Endothelial cell (in vitro differentiated cells): Measurements from ENCODE around the gene DDIAS. TPM values are rescaled to one million over a fixed set of nuclear protein-coding genes. Genes with fewer than 3 reads are reported as not detected.
"Not testable (repeated sequence)": the region's sequence is repeated elsewhere in the genome, so short reads cannot be mapped to it uniquely, and the experiment has no call there.

Experiments used
- DNase-seq: peaks from one replicate; pipeline ENCODE4 v3.0.0; 2021; ENCODE audit warnings: low spot score
- H3K27ac Mint-ChIP-seq: one replicate; pipeline ENCODE4 v1.8.0; 2021; ENCODE audit warnings: mixed read lengths, inconsistent platforms; ENCODE audit not compliant: unreplicated experiment
- H3K27me3 Mint-ChIP-seq: one replicate; pipeline ENCODE4 v1.8.0; 2021; ENCODE audit warnings: mild to moderate bottlenecking, moderate library complexity, mixed read lengths, inconsistent platforms; ENCODE audit not compliant: unreplicated experiment
- H3K36me3 Mint-ChIP-seq: one replicate; pipeline ENCODE4 v1.8.0; 2021; ENCODE audit warnings: mild to moderate bottlenecking, low read depth, mixed read lengths, inconsistent platforms; ENCODE audit not compliant: unreplicated experiment
- H3K4me1 Mint-ChIP-seq: one replicate; pipeline ENCODE4 v1.8.0; 2021; ENCODE audit warnings: mild to moderate bottlenecking, mixed read lengths, inconsistent platforms; ENCODE audit not compliant: unreplicated experiment
- H3K4me3 Mint-ChIP-seq: one replicate; pipeline ENCODE4 v1.8.0; 2021; ENCODE audit warnings: mild to moderate bottlenecking, mixed read lengths, inconsistent platforms; ENCODE audit not compliant: unreplicated experiment
- H3K9me3 Mint-ChIP-seq: one replicate; pipeline ENCODE4 v1.8.0; 2021; ENCODE audit warnings: mixed read lengths, inconsistent platforms; ENCODE audit not compliant: unreplicated experiment
- CTCF ChIP-seq: fragments of 200-600 bp; sonication (generic); IDR thresholded peaks from one replicate; pipeline ENCODE4 v1.5.0; 2021; ENCODE audit warnings: antibody characterized with exemption; ENCODE audit not compliant: unreplicated experiment
- total RNA-seq: library from RNA; stranded (reverse); fragmentation: NEBNext Ultra II Directional; extraction: Animal tissue kit (Norgen Biotek cat#: 25700); gene quantifications from one replicate; pipeline ENCODE4 v1.2.1, GENCODE V29; 2021; ENCODE audit not compliant: unreplicated experiment

Gene DDIAS
- total RNA-seq, 1 donor from 2014 or later: 11.2 TPM

GRCh38 chr11:82922396-82923173, 21.0 kb downstream of the DDIAS start:
- Mint-ChIP-seq H3K4me3 (peak overlapping the region; percentile 9), H3K27ac (peak overlapping the region; percentile 95), H3K36me3 (peaks cover 28% of the 10 kb centered on the region), H3K4me1 (peaks cover 42% of the 10 kb centered on the region)
- DNase-seq: peak; percentile 15
- H3K9me3 Mint-ChIP-seq, H3K27me3 Mint-ChIP-seq: not testable (repeated sequence)

GRCh38 chr11:82924522-82925224, 23.1 kb downstream of the DDIAS start:
- Mint-ChIP-seq H3K9me3 (no peaks in the 10 kb centered on the region), H3K27ac (no peak overlapping the region)
- no peak for DNase-seq

GRCh38 chr11:82927264-82927880, 25.8 kb downstream of the DDIAS start:
- Mint-ChIP-seq H3K4me3 (no peak overlapping the region), H3K9me3 (no peaks in the 10 kb centered on the region), H3K27me3 (peaks cover 2% of the 10 kb centered on the region), H3K36me3 (no peaks in the 10 kb centered on the region), H3K27ac (no peak overlapping the region), H3K4me1 (peaks cover 19% of the 10 kb centered on the region)
- TF ChIP-seq CTCF: peak; percentile 95
- DNase-seq: no peak

More at GRCh38 chr11:82924522-82925224, 23.1 kb downstream of the DDIAS start:
- Mint-ChIP-seq H3K27me3 (peaks cover 2% of the 10 kb centered on the region), H3K4me3 (no peak overlapping the region), H3K36me3 (peaks cover 9% of the 10 kb centered on the region), H3K4me1 (peaks cover 42% of the 10 kb centered on the region)
- no peak for TF ChIP-seq CTCF

- no peak for DNase-seq
- Mint-ChIP-seq H3K4me1 (peaks cover 5% of the 10 kb centered on the region), H3K27me3 (no peaks in the 10 kb centered on the region), H3K36me3 (no peaks in the 10 kb centered on the region), H3K4me3 (no peak overlapping the region), H3K27ac (no peak overlapping the region), H3K9me3 (no peaks in the 10 kb centered on the region)
- TF ChIP-seq CTCF: no peak
These were observed 27.6 kb downstream of the DDIAS start for GRCh38 chr11:82929121-82929520.

GRCh38 chr11:82930229-82930628, 28.7 kb downstream of the DDIAS start:
- Mint-ChIP-seq H3K4me3 (no peak overlapping the region), H3K27ac (no peak overlapping the region), H3K27me3 (no peaks in the 10 kb centered on the region), H3K36me3 (peaks cover 2% of the 10 kb centered on the region), H3K9me3 (no peaks in the 10 kb centered on the region), H3K4me1 (no peaks in the 10 kb centered on the region)
- no peak for DNase-seq
- no peak for TF ChIP-seq CTCF
